NCI-H1694 (cell line): ENCODE data around the gene TDO2.
"Not testable (repeated sequence)": the region's sequence is repeated elsewhere in the genome, so short reads cannot be mapped to it uniquely, and the experiment has no call there.

Experiments
- DNase-seq: peaks from one replicate; lab custom pipeline; 2025; lab: John Stamatoyannopoulos, UW

The TDO2 gene

GRCh38 chr4:155908187-155909139 is 5.0 kb downstream of the TDO2 start:
- no peak for DNase-seq

DNA sequence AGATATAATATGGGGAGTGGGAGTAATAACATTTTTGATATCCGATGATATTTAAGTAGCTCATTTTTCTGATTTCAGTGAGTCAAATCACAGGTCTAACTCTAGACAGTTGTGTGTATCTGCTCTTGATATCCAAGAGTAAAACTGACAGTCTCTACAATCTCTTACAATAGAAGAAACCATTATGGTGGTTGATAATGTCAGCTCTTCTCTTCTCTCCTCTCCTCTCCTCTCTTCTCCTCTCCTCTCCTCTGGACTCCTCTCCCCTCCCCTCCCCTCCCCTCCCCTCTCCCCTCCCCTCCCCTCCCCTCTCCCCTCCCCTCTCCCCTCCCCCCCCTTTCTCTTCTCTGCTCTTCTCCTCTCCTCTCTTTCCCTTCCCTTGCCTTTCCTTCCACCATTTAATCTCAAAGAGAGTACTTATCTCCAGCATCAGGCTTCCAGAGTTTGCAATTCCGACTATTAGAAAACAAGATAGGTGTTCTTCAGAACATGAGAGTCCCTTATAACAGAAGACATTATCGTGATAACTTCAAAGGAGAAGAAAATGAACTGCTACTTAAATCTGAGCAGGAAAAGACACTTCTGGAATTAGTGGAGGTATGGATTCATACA is 6.2 kb downstream of the TDO2 start:
- no peak for DNase-seq

GRCh38 chr4:155911905-155912304 is 8.4 kb downstream of the TDO2 start:
- no peak for DNase-seq

- DNase-seq: no peak
Observed at GRCh38 chr4:155914782-155915181, 11.3 kb downstream of the TDO2 start.

DNA sequence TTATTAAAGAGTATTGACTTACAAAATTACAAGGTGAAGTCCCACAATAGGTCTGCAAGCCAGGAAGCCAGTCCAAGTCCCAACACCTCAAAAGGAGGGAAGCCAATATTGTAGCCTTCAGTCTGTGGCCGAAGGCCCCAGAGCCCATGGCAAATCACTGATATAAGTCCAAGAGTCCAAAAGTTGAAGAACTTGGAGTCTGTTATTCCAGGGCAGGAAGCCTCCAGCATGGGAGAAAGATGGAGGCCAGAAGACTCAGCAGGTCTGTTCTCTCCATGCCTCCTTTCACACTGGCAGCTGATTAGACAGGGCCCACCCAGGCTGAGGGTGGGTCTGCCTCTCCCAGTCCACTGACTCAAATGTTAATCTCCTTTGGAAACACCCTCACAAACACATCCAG is 18.1 kb downstream of the TDO2 start:
- no peak for DNase-seq

- no peak for DNase-seq
Observed at GRCh38 chr4:155924637-155925036, 21.1 kb downstream of the TDO2 start.

DNA sequence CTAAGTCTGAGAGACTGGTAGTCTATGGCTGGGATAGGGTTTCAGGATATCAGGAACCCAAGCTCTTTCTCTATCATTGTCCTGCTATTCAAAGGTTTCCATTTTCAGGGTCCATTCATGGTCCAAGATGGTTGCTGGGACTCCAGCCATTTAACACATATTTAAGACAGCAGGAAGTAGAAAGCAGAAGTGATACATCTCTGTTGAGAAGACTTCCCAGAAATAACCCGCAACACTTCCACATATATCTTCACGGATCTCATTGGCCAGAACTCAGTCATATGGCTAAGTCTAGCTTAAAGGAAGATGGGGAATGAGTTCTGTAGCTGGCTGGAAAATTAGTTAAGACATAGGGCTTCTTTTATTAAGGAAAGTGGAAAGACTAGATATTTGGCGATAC is 26.3 kb downstream of the TDO2 start:
- DNase-seq: no peak

- no peak for DNase-seq
Observed at GRCh38 chr4:155930330-155930729, 26.8 kb downstream of the TDO2 start.

GRCh38 chr4:155931634-155932033 is 28.1 kb downstream of the TDO2 start:
- no peak for DNase-seq

DNA sequence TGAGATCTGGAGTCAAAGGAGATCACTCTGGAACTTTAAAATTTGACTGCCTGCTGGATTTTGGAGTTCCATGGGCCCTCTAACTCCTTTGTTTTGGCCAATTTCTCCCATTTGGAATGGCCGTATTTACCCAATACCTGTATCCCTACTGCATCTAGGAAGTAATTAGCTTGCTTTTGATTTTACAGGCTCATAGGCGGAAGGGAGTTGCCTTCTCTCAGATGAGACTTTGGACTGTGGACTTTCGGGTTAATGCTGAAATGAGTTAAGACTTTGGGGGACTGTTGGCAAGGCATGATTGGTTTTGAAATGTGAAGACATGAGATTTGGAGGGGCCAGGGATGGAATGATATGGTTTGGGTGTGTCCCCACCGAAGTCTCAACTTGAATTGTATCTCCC is 31.1 kb downstream of the TDO2 start:
- not testable (repeated sequence) for DNase-seq

DNA sequence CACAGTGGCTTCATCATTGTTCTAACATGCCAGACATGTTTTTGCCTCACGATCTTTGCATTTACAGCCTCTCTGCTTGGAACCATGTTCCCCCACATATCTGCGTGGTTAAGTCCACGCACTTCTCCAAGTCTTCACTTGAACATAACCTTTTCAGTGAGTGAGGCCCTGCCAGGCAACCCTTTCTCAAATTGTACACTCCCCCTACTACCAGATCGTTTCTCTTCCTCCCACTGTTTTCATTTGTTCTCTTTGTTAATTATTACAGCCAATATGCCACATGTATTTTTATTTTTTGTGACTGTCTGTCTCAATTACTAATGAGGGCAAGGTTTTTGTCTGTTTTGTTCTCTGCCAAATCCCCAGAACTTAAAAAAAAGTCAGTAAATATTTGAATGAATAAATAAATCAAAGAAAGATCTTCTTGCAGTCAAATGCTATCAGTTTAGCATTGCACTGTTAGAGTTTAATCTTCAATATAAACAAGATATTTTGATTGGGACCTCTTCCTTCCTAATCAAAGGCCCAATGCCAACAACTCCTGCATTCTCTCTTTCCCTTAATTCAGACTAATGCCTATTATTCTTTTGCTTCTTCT is 32.0 kb downstream of the TDO2 start:
- DNase-seq: no peak

GRCh38 chr4:155941085-155941790 is 37.7 kb downstream of the TDO2 start:
- DNase-seq: no peak

DNA sequence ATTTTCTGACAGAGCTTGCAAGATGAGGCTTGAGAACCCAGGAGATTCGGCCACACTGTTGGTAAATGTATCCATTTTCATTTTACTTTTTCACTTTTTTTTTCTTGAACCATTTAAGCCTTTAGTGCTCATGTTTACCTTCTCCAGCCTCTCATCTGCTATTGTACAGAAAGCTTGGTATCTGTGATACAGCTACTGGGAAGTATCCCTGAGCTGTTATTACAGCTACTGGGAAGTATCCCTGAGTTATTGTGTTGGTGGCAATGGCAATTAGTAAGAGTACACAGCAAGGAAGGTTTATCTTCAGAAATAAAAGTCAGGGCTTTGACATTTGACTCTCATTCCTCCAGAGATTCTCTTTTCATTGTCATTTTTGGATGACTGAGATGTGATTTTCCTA is 38.3 kb downstream of the TDO2 start:
- no peak for DNase-seq

- DNase-seq: no peak
Observed at GRCh38 chr4:155943605-155944291, 40.3 kb downstream of the TDO2 start.

GRCh38 chr4:155944516-155944915 is 41.0 kb downstream of the TDO2 start:
- DNase-seq: no peak

DNA sequence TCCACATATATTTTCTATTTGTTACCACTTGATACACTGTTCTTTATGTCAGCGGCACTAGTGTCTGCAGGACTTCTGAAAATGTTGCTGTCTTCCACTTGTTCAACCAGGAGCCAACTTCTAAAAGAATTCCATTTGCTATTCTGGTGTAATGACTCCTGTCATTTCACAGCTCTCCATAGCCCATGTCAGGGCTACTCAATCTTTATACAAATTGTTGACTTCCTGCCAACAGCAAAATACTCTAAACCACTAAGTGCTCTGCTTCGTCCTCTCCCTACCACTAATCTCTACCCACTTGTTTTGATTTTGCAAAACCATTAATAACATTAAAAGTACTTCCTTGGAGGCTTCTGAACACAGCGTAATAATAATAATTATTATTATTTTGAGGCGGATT is 43.0 kb downstream of the TDO2 start:
- DNase-seq: no peak

DNA sequence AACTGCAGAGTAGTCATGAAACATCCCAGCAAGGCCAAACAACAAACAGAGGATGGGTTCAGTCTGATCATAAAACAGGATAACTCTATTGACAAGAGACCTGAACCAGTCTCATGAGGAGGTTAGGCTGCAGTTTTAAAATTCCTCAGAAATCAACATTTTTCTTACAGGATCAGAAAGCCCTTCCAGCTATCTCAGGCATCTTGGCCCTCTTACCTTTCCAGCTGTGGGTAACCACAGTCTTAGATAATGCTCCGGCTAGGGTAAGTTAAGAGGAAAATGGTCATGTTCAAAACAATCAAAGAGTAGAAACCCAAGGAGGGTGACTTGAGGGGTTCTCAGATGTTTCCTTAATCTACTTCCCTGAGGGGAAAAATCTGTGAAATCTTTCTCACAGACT is 45.0 kb downstream of the TDO2 start:
- no peak for DNase-seq

- DNase-seq: no peak
Observed at GRCh38 chr4:155950461-155950860, 47.0 kb downstream of the TDO2 start.

DNA sequence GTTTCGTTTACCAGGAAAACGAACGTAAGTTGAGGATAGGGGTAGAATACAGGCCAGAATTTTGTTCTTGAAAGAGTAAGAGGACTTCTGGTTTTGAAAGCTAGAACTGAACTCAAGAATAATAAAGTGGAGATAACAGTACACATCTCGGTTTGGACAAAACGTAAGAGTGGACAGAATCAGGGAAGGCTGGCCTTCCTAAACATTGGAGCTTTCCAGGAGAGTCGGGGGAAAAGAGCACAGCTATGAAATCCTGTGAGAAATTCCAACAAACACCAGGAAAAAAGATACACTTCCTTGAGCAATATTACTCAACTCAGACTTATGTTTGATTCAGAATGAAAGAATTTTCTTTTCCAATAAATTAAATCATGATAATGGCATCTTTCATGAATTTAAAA is 49.0 kb downstream of the TDO2 start:
- no peak for DNase-seq

DNA sequence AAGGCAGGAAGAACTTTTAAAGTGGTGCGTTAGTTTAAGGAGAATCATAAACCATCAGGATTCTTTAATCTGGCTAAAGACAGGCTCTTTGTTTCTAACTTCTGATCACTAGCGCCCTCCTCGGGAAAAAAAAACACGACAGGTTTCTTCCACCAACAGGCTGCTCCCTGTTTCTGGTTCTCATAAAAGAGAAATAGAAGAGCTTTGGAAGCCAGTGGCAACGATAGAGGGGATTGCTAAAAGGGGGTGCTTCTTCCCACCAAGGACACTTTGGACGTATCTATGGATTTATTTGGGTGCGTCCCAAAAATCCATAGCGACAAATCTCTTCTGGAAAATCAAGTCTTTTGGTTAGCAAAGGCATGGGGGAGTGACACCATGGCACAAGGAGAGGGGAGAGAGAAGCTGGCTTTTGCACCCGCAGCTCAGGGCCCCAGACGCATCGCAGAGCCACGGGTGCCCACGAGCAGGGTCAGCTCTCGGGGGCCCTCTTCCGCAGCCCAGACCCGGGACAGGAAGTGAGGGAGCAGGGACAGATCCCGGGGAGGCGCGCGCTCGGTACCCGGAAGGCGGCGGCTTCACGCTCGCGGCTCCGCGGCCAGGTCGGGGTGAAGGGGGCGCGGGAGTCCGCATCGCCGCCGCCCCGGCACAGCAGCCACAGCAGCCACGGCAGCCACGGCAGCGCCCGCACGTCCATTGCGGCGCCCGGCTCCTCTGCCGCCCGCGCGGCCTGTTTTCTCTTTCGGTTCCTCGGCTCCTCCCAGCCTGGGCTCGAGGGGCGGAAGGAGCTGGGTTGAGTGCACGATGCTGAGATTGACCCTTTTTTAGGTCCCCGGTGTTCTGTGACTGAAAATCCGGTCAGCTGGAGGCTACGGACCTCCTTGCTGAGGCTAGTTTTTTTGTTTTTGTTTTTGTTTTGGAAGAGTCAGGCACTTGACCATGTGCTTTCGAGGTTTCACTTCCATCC is 49.9 kb downstream of the TDO2 start, which contains the start of gene CTSO:
Gene CTSO, minus strand, starts transcription at position 716 of the 967 bp plus-strand sequence. Its CDS starts 19 bp downstream, at position 697.
- DNase-seq: peak; percentile 59
